SH-SY5Y (cell line): ENCODE measurements around the gene CPLX4.

Experiments used
- GATA2 ChIP-seq: IDR thresholded peaks from 2 replicates; pipeline ENCODE4 v1.6.1; 2011; ENCODE audit warnings: mild to moderate bottlenecking, low read depth, low read length
- GATA3 ChIP-seq: IDR thresholded peaks from 2 replicates; pipeline ENCODE4 v1.6.1; 2011; ENCODE audit warnings: low read depth, mild to moderate bottlenecking, low read length, moderate library complexity

- TF ChIP-seq GATA2 = no peak
- TF ChIP-seq GATA3 = no peak
These were observed 69.2 kb downstream of the CPLX4 start for GRCh38 chr18:59249199-59249774.
